Left colon (tissue), 2 donors: ENCODE data around the gene CNOT4. TPM values are rescaled to one million over a fixed set of nuclear protein-coding genes. Genes with fewer than 3 reads are reported as not detected.
A peak's percentile ranks its signal among the peaks of the same experiment; 100 is the strongest.
"Not testable (repeated sequence)": the region's sequence is repeated elsewhere in the genome, so short reads cannot be mapped to it uniquely, and the experiment has no call there.

Experiments
- ATAC-seq: fragments of 200-7000 bp; cut with Tn5 transposase; one replicate; pipeline ENCODE4 v1.9.1; 2020; ENCODE audit warnings: mild to moderate bottlenecking, moderate library complexity
- DNase-seq, 2 donors: peaks; one replicate each; pipeline ENCODE4 v3.0.0-alpha.2; 2020
- intact Hi-C, 2 donors: fragments of 100-400 bp; cut with DNase I in 1 of 2; cut with micrococcal nuclease in 1 of 2; formaldehyde crosslinking; loops; one replicate each; pipeline versions ENCODE4 v1.11.2 to v1.14.0; 2022; cut with DNase I, micrococcal nuclease
- total RNA-seq, 2 donors: library from RNA; stranded (reverse); fragmentation: NEBNext Ultra II Directional; extraction: Animal tissue kit (Norgen Biotek cat#: 25700); gene quantifications; one replicate each; pipeline ENCODE4 v1.2.1, GENCODE V29; 2021
- donor health status: DM: no; HTN: no; CAD: no.
- donor health status: DM: yes; HTN: yes; CAD: no.

Gene CNOT4
- total RNA-seq, 2 donors from 2014 or later: 17.4 to 21.0 TPM

GRCh38 chr7:135519233-135519688 lies 9.4 kb upstream of the CNOT4 start:
- DNase-seq (no peak), ATAC-seq (no peak)
- intact Hi-C loops: no loop called here

- no peak for DNase-seq
- no peak for ATAC-seq
- intact Hi-C loops: no loop called here
Observed at GRCh38 chr7:135518748-135519147, 8.8 kb upstream of the CNOT4 start.

- ATAC-seq: no peak
- no peak for DNase-seq
- intact Hi-C loops: no loop called here
Observed at GRCh38 chr7:135517060-135517459, 7.2 kb upstream of the CNOT4 start.

GRCh38 chr7:135514856-135515255 lies 5.0 kb upstream of the CNOT4 start:
- intact Hi-C loops: loop anchor here in 1 of 2 donors (5.0 kb wide), 1 partner anchor 42 kb away; the partner anchor contains the start of gene NUP205

GRCh38 chr7:135512135-135512887 lies 2.4 kb upstream of the CNOT4 start:
- no peak for DNase-seq
- intact Hi-C loops: loop anchor here in 1 of 2 donors (5.0 kb wide), 1 partner anchor 45 kb away; the partner anchor contains the start of gene NUP205
- no peak for ATAC-seq

More at GRCh38 chr7:135514856-135515255, 5.0 kb upstream of the CNOT4 start:
- ATAC-seq (no peak), DNase-seq (no peak)

- DNase-seq: peak; percentile 15 to 25
- intact Hi-C loops: loop anchor here in 1 of 2 donors (5.0 kb wide), 1 partner anchor 47 kb away; the partner anchor contains the start of gene NUP205
- ATAC-seq: no peak
Observed at GRCh38 chr7:135510592-135511183, 786 bp upstream of the CNOT4 start.

- ATAC-seq (no peak), DNase-seq (no peak)
- intact Hi-C loops: no loop called here
Observed at GRCh38 chr7:135509589-135509838, 388 bp downstream of the CNOT4 start.

- intact Hi-C loops: no loop called here
- ATAC-seq (peak; percentile 23), DNase-seq (peak in 1 of 2 donors; percentile 28)
Observed at GRCh38 chr7:135508883-135509588, 866 bp downstream of the CNOT4 start.

- DNase-seq (no peak), ATAC-seq (no peak)
- intact Hi-C loops: no loop called here
Observed at GRCh38 chr7:135501402-135501801, 8.5 kb downstream of the CNOT4 start.

GRCh38 chr7:135499818-135500217 lies 10.1 kb downstream of the CNOT4 start:
- intact Hi-C loops: no loop called here
- no peak for DNase-seq
- no peak for ATAC-seq

GRCh38 chr7:135497161-135497560 lies 12.7 kb downstream of the CNOT4 start:
- ATAC-seq, intact Hi-C loops, DNase-seq: not testable (repeated sequence)

- DNase-seq: no peak
- no peak for ATAC-seq
- intact Hi-C loops: no loop called here
Observed at GRCh38 chr7:135493362-135493761, 16.5 kb downstream of the CNOT4 start.

- no peak for DNase-seq
- intact Hi-C loops: no loop called here
- ATAC-seq: no peak
Observed at GRCh38 chr7:135492151-135492550, 17.8 kb downstream of the CNOT4 start.

GRCh38 chr7:135490783-135491182 lies 19.1 kb downstream of the CNOT4 start:
- DNase-seq: no peak
- intact Hi-C loops: no loop called here
- ATAC-seq: peak; percentile 58

GRCh38 chr7:135489791-135490190 lies 20.1 kb downstream of the CNOT4 start:
- intact Hi-C loops: no loop called here
- ATAC-seq (no peak), DNase-seq (no peak)

- ATAC-seq: no peak
- DNase-seq: no peak
- intact Hi-C loops: no loop called here
Observed at GRCh38 chr7:135486261-135486920, 23.5 kb downstream of the CNOT4 start.

- ATAC-seq: no peak
- intact Hi-C loops: no loop called here
- no peak for DNase-seq
Observed at GRCh38 chr7:135481598-135481979, 28.3 kb downstream of the CNOT4 start.

- ATAC-seq (no peak), DNase-seq (no peak)
- intact Hi-C loops: no loop called here
Observed at GRCh38 chr7:135480966-135481597, 28.8 kb downstream of the CNOT4 start.

GRCh38 chr7:135475521-135475920 lies 34.4 kb downstream of the CNOT4 start:
- ATAC-seq (no peak), DNase-seq (no peak)
- intact Hi-C loops: no loop called here
